HepG2 (cell line): ENCODE results near the gene ZSCAN32. TPM values are rescaled to one million over a fixed set of nuclear protein-coding genes. Genes with fewer than 3 reads are reported as not detected.

Source experiments
- CAMTA2 ChIP-seq: sonication (generic); formaldehyde crosslinking; IDR thresholded peaks from 2 replicates; pipeline ENCODE4 v1.4.0; 2020; ENCODE audit warnings: mild to moderate bottlenecking, missing genetic modification reagents, borderline replicate concordance
- EED ChIP-seq: sonication (generic); formaldehyde crosslinking; IDR thresholded peaks from 2 replicates; pipeline ENCODE4 v1.5.0; 2020; ENCODE audit warnings: mild to moderate bottlenecking, missing genetic modification reagents
- MED13 ChIP-seq: sonication (generic); formaldehyde crosslinking; IDR thresholded peaks from 2 replicates; pipeline ENCODE4 v1.5.0; 2020; ENCODE audit warnings: missing genetic modification reagents
- MZF1 ChIP-seq: sonication (generic); formaldehyde crosslinking; IDR thresholded peaks from 2 replicates; pipeline ENCODE4 v1.8.1; 2023; ENCODE audit warnings: mild to moderate bottlenecking, missing genetic modification reagents, borderline replicate concordance
- NFKB2 ChIP-seq: sonication (generic); formaldehyde crosslinking; IDR thresholded peaks from 2 replicates; pipeline ENCODE4 v1.4.0; 2020; ENCODE audit warnings: missing genetic modification reagents, borderline replicate concordance
- POLR2A ChIP-seq, 2 experiments: IDR thresholded peaks; 2 replicates each; pipeline ENCODE4 v1.6.1; 2011; ENCODE audit warnings: low read depth in 2 of 2, low read length in 2 of 2, mild to moderate bottlenecking in 1 of 2, moderate library complexity in 1 of 2; ENCODE audit not compliant: insufficient read depth in 1 of 2
- YEATS2 ChIP-seq: sonication (generic); formaldehyde crosslinking; IDR thresholded peaks from 2 replicates; pipeline ENCODE4 v1.4.0; 2020; ENCODE audit warnings: missing genetic modification reagents, borderline replicate concordance
- YY1 ChIP-seq: IDR thresholded peaks from 2 replicates; pipeline ENCODE4 v1.6.1; 2011; ENCODE audit warnings: low read length, low read depth, moderate library complexity, mild to moderate bottlenecking; ENCODE audit not compliant: insufficient read depth, insufficient replicate concordance
- ZBTB25 ChIP-seq: IDR thresholded peaks from 2 replicates; pipeline ENCODE4 v1.6.1; 2018; ENCODE audit warnings: missing genetic modification reagents
- ZNF891 ChIP-seq: sonication (generic); formaldehyde crosslinking; IDR thresholded peaks from 2 replicates; pipeline ENCODE4 v1.5.0; 2020; ENCODE audit warnings: mild to moderate bottlenecking, missing genetic modification reagents
- polyA plus RNA-seq, 8 experiments: library from polyadenylated mRNA; depleted of rRNA in 3 of 8; stranded (reverse) in 7 of 8; unstranded in 1 of 8; fragments of >200 nt; fragmentation: Illumina TruSeq in 4 of 8; extraction: Trizol in 4 of 8; gene quantifications; 2 replicates each; pipeline versions ENCODE4 v1.2.1 to v1.2.3, GENCODE V29; 2011 to 2016; ENCODE audit warnings: low read depth in 4 of 8, missing spikeins in 1 of 8, mixed read lengths in 1 of 8; ENCODE audit not compliant: insufficient read depth in 1 of 8
- total RNA-seq, 5 experiments: library from RNA; depleted of rRNA; stranded (reverse); fragments of >200 nt; fragmentation: Illumina TruSeq; extraction: Trizol; gene quantifications; 2 replicates each; pipeline ENCODE4 v1.2.3, GENCODE V29; 2016; ENCODE audit warnings: low read depth in 1 of 5
- TF ChIP-seq, protein P1 (sequence below), 2 experiments: fragments of 450-650 bp in 1 of 2; sonication (generic) in 1 of 2; formaldehyde crosslinking; IDR thresholded peaks; 2 replicates each; pipeline versions ENCODE4 v1.5.0 to v1.8.0; 2020 to 2022; ENCODE audit warnings: mild to moderate bottlenecking in 1 of 2, missing genetic modification reagents in 1 of 2
- TF ChIP-seq, protein P2 (sequence below), 2 experiments: fragments of 450-650 bp in 1 of 2; sonication (generic) in 1 of 2; formaldehyde crosslinking in 1 of 2; IDR thresholded peaks; 2 replicates each; pipeline versions ENCODE4 v1.6.1 to v1.8.0; 2016 to 2022; ENCODE audit warnings: antibody characterized with exemption in 1 of 2, mild to moderate bottlenecking in 1 of 2, missing genetic modification reagents in 1 of 2

ZSCAN32 gene
- total and polyA plus RNA-seq, 2 of the 13 experiments (the other 11 are each of a cell fraction or from before 2014, with no cell fraction given), result 10.7 to 12.8 TPM

- TF ChIP-seq, protein P1, sequence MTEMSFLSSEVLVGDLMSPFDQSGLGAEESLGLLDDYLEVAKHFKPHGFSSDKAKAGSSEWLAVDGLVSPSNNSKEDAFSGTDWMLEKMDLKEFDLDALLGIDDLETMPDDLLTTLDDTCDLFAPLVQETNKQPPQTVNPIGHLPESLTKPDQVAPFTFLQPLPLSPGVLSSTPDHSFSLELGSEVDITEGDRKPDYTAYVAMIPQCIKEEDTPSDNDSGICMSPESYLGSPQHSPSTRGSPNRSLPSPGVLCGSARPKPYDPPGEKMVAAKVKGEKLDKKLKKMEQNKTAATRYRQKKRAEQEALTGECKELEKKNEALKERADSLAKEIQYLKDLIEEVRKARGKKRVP (CRISPR knock-in tag; IDR thresholded peaks at IDR 0.05), result peak in 1 of 2 experiments; percentile 60; a peak in 1 of 4 replicates
- TF ChIP-seq, protein P2, sequence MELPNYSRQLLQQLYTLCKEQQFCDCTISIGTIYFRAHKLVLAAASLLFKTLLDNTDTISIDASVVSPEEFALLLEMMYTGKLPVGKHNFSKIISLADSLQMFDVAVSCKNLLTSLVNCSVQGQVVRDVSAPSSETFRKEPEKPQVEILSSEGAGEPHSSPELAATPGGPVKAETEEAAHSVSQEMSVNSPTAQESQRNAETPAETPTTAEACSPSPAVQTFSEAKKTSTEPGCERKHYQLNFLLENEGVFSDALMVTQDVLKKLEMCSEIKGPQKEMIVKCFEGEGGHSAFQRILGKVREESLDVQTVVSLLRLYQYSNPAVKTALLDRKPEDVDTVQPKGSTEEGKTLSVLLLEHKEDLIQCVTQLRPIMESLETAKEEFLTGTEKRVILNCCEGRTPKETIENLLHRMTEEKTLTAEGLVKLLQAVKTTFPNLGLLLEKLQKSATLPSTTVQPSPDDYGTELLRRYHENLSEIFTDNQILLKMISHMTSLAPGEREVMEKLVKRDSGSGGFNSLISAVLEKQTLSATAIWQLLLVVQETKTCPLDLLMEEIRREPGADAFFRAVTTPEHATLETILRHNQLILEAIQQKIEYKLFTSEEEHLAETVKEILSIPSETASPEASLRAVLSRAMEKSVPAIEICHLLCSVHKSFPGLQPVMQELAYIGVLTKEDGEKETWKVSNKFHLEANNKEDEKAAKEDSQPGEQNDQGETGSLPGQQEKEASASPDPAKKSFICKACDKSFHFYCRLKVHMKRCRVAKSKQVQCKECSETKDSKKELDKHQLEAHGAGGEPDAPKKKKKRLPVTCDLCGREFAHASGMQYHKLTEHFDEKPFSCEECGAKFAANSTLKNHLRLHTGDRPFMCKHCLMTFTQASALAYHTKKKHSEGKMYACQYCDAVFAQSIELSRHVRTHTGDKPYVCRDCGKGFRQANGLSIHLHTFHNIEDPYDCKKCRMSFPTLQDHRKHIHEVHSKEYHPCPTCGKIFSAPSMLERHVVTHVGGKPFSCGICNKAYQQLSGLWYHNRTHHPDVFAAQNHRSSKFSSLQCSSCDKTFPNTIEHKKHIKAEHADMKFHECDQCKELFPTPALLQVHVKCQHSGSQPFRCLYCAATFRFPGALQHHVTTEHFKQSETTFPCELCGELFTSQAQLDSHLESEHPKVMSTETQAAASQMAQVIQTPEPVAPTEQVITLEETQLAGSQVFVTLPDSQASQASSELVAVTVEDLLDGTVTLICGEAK (IDR thresholded peaks at IDR 0.05), result peak; percentile 58
- TF ChIP-seq, protein P2 (CRISPR knock-in tag; IDR thresholded peaks at IDR 0.05), result no peak
- no peak for TF ChIP-seq CAMTA2 (CRISPR knock-in tag)
- peak; percentile 55 for TF ChIP-seq YY1
- peak; percentile 91; the same call in 1 of the 2 replicates for TF ChIP-seq YEATS2 (CRISPR knock-in tag)
- peak; percentile 65 to 84 for TF ChIP-seq POLR2A (IDR thresholded peaks at IDR 0.05; ENCODE audit: insufficient read depth in 1 of 2, low read depth in 2 of 2, low read length in 2 of 2)
- TF ChIP-seq ZNF891 (CRISPR knock-in tag), result peak; percentile 17; the same call in 1 of the 2 replicates
- TF ChIP-seq EED (CRISPR knock-in tag), result no peak
- no peak for TF ChIP-seq NFKB2 (CRISPR knock-in tag)
- TF ChIP-seq MZF1 (CRISPR knock-in tag), result no peak
- TF ChIP-seq ZBTB25, result peak; percentile 25; the same call in 1 of the 2 replicates
- TF ChIP-seq MED13, result no peak
These were observed 35.9 kb downstream of the ZSCAN32 start (continued) for GRCh38 chr16:3364774-3365427.
